SK-N-MC (cell line): ENCODE results near the gene PNPLA3.

Experiments used
- DNase-seq: peaks from one replicate; pipeline ENCODE4 v3.0.0-alpha.2; 2011; ENCODE audit warnings: low read depth, low spot score
- H3K27ac ChIP-seq: fragments of 200-600 bp; sonication (generic); 2 replicates; pipeline ENCODE4 v1.5.1; 2016; ENCODE audit warnings: mixed run types
- H3K36me3 ChIP-seq: fragments of 200-600 bp; sonication (generic); 2 replicates; pipeline ENCODE4 v1.6.1; 2017; ENCODE audit warnings: antibody characterized with exemption, low read length, mixed read lengths; ENCODE audit not compliant: insufficient read depth
- H3K4me3 ChIP-seq: fragments of 200-600 bp; sonication (generic); 2 replicates; pipeline ENCODE4 v1.5.1; 2016
- H3K9ac ChIP-seq: fragments of 200-600 bp; sonication (generic); 2 replicates; pipeline ENCODE4 v1.8.0; 2017; ENCODE audit warnings: mixed run types, mixed read lengths; ENCODE audit not compliant: insufficient read length
- H3K9me3 ChIP-seq: fragments of 200-600 bp; sonication (generic); 2 replicates; pipeline ENCODE4 v1.6.1; 2017; ENCODE audit warnings: low read depth, mild to moderate bottlenecking, antibody characterized with exemption, low read length, moderate library complexity, mixed read lengths
- EZH2 ChIP-seq: fragments of 200-600 bp; sonication (generic); IDR thresholded peaks from one replicate; pipeline ENCODE4 v1.6.1; 2017; ENCODE audit warnings: antibody characterized with exemption
- FOXP2 ChIP-seq: optimal IDR thresholded peaks from 2 replicates; pipeline ENCODE3; 2011; ENCODE audit warnings: mild to moderate bottlenecking, moderate library complexity; ENCODE audit not compliant: insufficient read depth; ENCODE audit errors: extremely low read length, control extremely low read depth
- POLR2AphosphoS5 ChIP-seq: IDR thresholded peaks from 2 replicates; pipeline ENCODE4 v1.6.1; 2012; ENCODE audit warnings: mild to moderate bottlenecking, low read depth, low read length, borderline replicate concordance

PNPLA3 gene

GRCh38 chr22:43975041-43975440 is 51.4 kb downstream of the PNPLA3 start:
- Histone ChIP-seq H3K36me3 (peaks cover 55% of the 10 kb centered on the region), H3K4me3 (no peak overlapping the region), H3K9me3 (no peaks in the 10 kb centered on the region), H3K27ac (no peak overlapping the region), H3K9ac (no peak overlapping the region)
- no peak for DNase-seq
- no peak for TF ChIP-seq FOXP2
- no peak for TF ChIP-seq EZH2
- no peak for TF ChIP-seq POLR2AphosphoS5

DNA sequence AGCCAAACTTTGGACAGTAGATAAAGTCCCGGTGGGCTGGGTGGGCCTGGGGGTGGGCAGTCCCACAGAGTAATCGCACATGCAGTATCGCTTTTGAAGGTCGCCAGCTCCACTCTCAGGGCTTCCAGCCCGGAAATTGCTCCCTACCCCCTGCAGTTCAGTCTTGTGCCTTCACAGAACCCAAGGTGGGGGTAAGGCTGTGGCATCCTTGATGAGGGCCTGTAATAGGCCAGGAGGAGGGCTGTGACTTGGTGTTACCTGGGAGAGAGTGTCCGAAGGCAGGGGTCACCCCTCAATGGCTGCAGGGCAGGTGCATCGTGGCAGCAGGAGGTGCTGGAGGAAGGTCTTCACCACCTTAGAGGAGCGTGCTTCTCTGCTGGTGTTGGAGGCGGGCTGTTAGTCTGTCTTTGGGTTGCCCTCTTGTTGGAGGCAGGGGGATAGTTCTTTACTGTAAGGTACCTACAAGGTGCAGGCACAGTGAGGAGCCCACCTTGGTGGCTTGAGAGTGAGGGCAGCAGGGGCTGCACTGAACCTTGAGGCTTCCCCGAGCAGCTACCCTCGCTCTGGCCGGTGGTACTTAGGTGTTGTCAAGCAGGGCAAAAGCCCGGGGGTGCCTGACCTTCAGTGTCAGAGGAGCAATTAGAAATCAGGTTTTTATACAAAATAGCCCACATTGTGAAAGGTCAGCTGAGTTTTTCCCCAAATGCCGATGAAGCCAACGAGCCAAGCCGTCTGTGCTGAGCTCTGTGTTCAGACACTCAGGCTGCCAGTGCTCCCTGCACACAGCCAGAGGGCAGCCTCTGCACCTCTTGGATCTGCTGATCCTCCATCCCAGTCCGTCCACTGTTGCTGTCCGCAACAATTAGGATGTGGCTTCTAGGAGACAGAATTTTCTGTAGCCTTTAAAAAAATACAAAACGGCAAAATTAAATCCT is 53.5 kb downstream of the PNPLA3 start:
- TF ChIP-seq FOXP2, result no peak
- no peak for TF ChIP-seq POLR2AphosphoS5
- TF ChIP-seq EZH2, result no peak
- H3K4me3 ChIP-seq, result no peak overlapping the region
- no peak for DNase-seq
- H3K27ac ChIP-seq, result no peak overlapping the region
- no peak overlapping the region for H3K9ac ChIP-seq
- H3K36me3 ChIP-seq, result peaks cover 64% of the 10 kb centered on the region
- no peaks in the 10 kb centered on the region for H3K9me3 ChIP-seq

DNA sequence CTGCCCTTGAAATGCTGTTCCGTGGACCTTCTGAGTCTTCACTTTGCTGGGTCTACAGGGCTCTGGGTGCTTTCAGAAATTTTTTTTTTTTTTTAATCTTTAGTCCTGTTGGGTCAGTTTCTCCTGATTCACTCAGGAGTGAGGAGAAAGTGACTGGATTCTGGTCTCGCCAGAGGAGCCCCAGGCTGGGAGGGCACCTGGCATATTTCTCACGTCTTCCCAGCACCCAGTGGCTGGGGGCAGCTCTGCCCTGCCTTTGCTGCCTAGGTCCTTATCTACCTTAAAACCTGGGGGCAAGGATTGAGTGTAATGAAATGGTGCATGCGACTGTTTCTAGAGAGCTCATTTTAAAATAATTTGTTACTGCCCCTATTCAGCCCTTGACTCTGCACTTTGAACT is 55.0 kb downstream of the PNPLA3 start:
- H3K9me3 ChIP-seq, result no peaks in the 10 kb centered on the region
- no peak overlapping the region for H3K4me3 ChIP-seq
- TF ChIP-seq POLR2AphosphoS5 (no peak), EZH2 (no peak), FOXP2 (no peak)
- no peak overlapping the region for H3K9ac ChIP-seq
- no peak overlapping the region for H3K27ac ChIP-seq
- H3K36me3 ChIP-seq, result peaks cover 55% of the 10 kb centered on the region
- DNase-seq, result no peak

DNA sequence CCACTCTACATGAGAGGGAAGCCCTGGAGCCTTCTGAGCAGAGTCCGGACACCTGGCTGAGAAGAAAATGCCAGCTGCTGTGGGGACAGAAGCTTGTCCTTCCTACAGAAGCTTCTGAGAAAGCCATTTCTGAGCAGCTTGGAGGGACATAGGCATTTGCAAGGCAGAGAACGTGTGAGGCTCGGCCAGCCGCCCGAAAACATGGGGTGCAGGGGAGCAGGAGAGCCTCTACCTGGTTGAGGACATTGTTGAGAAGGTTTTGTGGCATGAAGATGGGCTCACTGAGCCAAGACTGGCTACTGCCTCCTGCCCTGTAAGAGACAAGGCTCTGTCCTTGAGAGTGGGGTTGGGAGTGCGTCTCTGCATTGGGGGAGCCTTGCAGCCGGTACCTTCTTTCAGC is 57.0 kb downstream of the PNPLA3 start:
- H3K36me3 ChIP-seq, result peaks cover 52% of the 10 kb centered on the region
- no peak for TF ChIP-seq FOXP2
- no peak for DNase-seq
- no peak overlapping the region for H3K9ac ChIP-seq
- no peaks in the 10 kb centered on the region for H3K9me3 ChIP-seq
- no peak overlapping the region for H3K27ac ChIP-seq
- no peak overlapping the region for H3K4me3 ChIP-seq

DNA sequence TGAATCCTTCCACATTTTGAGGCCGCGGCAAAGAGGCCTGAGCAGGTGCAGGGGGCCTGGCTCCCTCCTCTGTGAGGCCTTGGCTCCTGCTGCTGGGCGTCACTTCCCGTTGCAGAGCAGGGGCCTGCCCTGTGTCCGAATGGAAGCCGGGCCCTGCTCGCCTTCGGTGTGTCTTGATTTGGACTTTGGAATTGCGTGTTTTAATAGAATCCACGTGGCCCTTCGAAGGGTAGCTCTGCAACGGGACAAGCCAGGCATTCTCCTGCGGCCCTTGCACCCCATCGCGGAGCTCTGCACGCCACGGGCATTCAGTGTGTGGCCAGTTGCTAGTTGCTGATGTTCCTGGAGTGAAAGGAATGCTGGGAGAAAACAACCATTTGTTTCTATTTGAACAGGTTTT is 57.4 kb downstream of the PNPLA3 start:
- no peak for DNase-seq
- no peak for TF ChIP-seq EZH2
- TF ChIP-seq FOXP2, result no peak
- no peak for TF ChIP-seq POLR2AphosphoS5
- Histone ChIP-seq H3K36me3 (peaks cover 53% of the 10 kb centered on the region), H3K9ac (no peak overlapping the region), H3K27ac (no peak overlapping the region), H3K9me3 (no peaks in the 10 kb centered on the region), H3K4me3 (no peak overlapping the region)

DNA sequence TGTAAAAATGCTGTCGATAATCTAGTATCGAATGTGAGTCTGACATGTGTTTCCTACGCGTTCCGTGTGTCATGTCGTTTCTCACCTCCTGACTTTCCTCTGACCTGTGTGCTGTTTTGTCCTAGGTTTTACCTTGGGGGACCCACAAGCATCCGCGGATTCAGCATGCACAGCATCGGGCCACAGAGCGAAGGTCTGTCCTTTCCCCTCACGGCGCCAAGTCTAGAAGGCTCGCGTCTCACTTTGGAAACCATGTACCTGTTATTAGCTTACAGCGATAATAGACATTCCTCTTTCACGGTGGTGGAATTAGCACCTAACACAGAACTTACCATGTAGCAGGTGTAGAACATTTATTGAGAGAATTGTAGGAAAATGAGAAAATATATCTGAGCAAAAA is 60.2 kb downstream of the PNPLA3 start:
- DNase-seq, result no peak
- no peak overlapping the region for H3K27ac ChIP-seq
- TF ChIP-seq POLR2AphosphoS5, result no peak
- TF ChIP-seq EZH2, result no peak
- no peak for TF ChIP-seq FOXP2
- no peaks in the 10 kb centered on the region for H3K9me3 ChIP-seq
- H3K9ac ChIP-seq, result no peak overlapping the region
- H3K36me3 ChIP-seq, result peaks cover 45% of the 10 kb centered on the region
- no peak overlapping the region for H3K4me3 ChIP-seq

- Histone ChIP-seq H3K9me3 (no peaks in the 10 kb centered on the region), H3K27ac (no peak overlapping the region), H3K36me3 (peaks cover 44% of the 10 kb centered on the region), H3K4me3 (no peak overlapping the region), H3K9ac (no peak overlapping the region)
- no peak for DNase-seq
- TF ChIP-seq EZH2, result no peak
- TF ChIP-seq FOXP2, result no peak
- no peak for TF ChIP-seq POLR2AphosphoS5
Measured at GRCh38 chr22:43985532-43985931, 61.9 kb downstream of the PNPLA3 start.

DNA sequence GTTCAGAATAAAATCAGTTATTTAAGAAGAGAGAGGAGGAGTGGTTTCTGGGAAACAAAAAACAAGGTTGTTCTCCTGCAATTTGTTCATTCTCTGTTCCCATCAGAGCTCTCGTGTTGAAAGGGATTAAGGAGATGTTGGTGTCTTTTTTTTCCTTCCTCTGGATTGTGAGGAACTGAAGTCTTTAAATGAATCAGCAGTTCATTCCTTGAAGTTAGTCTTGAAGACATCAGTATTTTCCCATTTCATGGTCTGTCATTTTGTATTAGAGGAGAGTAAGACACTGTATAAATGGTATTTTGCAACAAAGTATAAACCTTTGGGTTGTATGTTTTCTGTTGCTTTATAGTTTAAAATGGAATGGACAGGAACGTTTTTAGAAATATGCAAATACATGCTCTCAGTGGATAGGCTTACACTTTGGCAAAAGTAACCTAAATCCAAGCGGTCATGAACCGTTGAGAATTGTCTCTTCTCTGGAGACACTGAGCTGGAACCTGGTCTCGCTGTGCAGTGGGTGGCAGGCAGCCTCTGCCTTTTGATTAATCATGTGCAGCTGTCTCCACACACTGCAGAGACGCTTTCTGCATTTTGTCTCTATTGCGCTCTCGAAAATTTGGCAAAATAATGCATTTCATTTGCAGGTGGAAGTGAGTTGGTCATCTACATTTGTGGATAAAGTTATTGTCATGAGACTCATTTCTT is 64.7 kb downstream of the PNPLA3 start:
- peaks cover 45% of the 10 kb centered on the region for H3K36me3 ChIP-seq
- H3K9me3 ChIP-seq, result no peaks in the 10 kb centered on the region
- DNase-seq, result no peak
- H3K9ac ChIP-seq, result no peak overlapping the region
- no peak overlapping the region for H3K27ac ChIP-seq
- H3K4me3 ChIP-seq, result no peak overlapping the region
- TF ChIP-seq FOXP2 (no peak), POLR2AphosphoS5 (no peak), EZH2 (no peak)

GRCh38 chr22:43988960-43989359 is 65.4 kb downstream of the PNPLA3 start:
- no peak overlapping the region for H3K9ac ChIP-seq
- no peak for TF ChIP-seq EZH2
- TF ChIP-seq FOXP2, result no peak
- no peak for TF ChIP-seq POLR2AphosphoS5
- peaks cover 45% of the 10 kb centered on the region for H3K36me3 ChIP-seq
- no peaks in the 10 kb centered on the region for H3K9me3 ChIP-seq
- H3K4me3 ChIP-seq, result no peak overlapping the region
- no peak for DNase-seq
- H3K27ac ChIP-seq, result no peak overlapping the region
